ENCODE measurements around the gene RPL11.
A peak's percentile ranks its signal among the peaks of the same experiment; 100 is the strongest.
"Not testable (repeated sequence)": the region's sequence is repeated elsewhere in the genome, so short reads cannot be mapped to it uniquely, and the experiment has no call there.

Gene RPL11

DNA sequence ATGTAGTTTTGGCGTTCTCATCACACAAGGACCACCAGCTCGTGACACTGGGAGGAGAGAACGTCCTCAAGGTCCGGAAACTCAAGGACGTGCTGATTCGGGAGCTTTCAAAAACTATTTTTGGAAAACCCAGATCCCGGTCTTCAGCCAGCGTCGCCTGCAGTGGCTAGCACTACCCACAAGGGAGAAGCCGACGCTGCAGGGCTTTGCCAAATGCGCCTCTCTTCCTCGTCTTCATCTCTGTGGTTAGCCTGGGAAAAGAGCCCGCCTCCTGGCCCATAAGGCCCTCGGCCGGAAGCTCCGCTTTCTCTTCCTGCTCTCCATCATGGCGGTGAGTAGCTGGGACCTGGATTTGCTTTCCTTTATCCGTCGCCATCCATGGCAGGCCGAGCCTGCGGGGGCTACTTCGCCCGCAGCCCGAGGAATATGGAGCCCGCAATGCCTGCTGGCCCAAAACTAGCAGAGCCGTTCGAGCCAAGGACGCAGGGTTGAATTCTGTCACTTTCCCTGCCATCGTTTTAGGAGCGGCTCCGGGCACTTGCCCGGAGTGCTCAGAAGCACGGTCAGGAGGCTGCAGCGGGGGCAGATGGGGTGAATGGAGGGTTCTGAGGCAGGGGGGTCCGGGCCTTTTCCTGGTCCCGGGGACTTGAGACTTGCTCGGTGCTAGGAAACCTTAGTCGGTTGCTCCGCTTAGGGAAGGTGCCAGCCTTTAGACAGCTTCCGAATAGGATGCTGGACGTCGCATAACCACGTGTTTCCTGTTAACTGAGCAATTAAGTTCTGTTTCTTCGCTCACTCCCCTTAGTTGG, at the start of gene RPL11:
Gene RPL11, plus strand, starts transcription at position 308 of the 809 bp plus-strand sequence. Its CDS starts 18 bp downstream, at position 326.
- DNase-seq (ENCODE audit: low spot score), result peak; percentile 98

DNA sequence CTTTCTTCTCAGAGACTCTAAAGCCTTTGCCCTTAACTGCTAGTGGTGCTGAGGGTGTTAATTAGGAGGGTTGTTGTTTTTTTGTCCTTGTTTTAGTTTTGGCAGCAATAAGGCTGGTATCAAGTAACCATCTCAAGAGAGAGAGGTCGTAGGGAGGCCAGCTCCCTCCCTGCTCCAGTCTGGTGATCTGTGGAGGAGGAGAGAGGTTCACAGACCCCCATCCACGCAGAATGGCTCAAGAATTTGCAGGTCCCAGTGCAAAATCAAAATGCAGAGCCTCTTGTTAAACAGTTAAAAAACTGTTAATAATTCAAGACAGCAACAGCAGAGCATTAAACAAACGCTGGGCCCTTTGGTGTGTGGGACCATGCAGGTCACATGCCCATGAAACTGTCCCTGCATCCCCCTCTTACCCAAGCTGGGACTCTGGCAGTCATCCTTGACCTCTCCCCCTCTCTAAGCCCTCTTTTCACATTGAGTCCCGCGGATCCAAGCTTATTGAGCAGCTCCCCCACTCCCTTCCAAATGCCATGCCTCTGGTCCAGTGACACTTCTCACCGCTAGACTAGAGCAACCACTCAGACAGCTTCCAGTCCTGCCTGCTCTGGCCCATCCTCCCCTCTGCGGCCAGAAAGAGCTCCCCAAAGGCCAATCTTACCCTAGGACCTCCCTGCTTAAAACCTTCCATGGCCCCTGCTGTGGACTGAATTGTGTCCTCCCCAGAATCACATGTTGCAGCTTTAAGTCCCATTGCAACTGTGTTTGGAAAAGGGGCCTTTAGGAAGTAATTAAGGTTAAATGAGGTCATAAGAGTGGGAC, 47.7 kb upstream of the RPL11 start:
- DNase-seq (ENCODE audit: low spot score), result no peak

DNA sequence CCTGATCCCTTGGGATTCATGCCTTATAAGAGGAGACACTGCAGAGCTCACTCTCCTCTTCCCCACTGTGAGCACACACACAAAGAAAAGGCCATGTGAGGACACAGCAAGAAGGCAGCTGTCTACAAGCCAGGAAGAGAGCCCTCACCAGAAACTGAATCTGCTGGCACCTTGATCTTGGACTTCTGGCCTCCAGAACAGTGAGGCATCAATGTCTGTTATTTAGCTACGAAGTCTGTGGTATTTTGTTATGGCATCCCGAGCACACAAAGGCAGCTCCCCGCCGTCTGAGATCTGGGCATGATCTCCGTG, 47.1 kb upstream of the RPL11 start:
- DNase-seq (ENCODE audit: low spot score), result no peak

DNA sequence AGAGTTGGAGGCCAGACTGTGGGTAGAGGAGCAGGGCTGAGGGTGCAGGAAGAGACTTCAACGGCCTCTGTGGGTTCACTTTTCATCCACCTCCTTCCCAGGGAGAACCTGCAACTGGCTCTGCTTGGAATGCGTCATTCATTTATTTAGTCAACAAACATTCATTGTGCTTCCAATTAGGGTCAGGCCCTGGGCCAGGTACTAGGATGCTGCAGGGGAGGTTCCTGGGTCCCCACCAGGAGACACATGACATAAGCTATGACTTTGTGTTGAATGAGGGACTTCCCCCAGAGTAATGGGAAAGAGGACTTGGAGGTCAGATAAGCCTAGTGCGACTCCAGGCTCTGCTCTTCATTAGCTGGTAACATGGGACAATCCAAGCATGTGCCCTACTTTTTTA, 46.3 kb upstream of the RPL11 start:
- DNase-seq (ENCODE audit: low spot score), result no peak

DNA sequence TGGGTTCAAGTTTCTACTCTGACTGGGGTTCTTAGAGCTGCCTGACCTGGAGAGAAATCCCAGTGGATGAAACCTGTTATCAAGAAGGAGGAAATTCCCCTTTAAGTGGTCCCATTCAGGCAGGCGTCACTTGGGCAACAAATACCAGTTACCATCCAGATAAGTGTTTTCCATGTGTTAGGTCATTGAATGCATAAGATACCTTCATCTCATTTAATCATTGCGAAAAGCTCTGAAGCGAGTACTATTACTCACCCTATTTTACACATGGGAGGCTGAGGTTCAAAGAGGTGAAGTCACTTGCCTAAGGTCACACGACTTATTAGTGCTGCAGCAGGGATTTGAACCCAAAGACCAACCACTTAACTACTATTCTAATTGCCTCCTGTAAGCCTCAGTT, 45.5 kb upstream of the RPL11 start:
- DNase-seq (ENCODE audit: low spot score), result no peak

DNA sequence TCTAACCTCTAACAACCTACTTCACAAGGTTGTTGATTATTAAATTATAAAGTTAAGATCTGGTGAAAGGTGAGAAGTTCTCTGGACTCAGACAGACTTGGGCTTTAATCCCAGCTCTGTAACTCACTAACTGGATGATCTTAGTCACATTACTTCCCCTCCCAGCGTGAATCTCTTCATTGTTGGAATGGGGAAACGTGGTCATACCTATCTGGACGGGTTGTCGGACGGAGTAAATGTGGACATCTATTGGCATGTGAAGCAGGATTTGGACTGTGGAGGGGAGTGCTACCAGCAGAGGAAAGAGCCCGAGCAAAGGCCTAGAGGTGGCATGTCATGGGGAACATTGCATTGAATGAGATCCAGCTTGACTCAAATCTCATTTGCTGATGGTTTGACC, 45.1 kb upstream of the RPL11 start:
- DNase-seq (ENCODE audit: low spot score), result no peak

DNA sequence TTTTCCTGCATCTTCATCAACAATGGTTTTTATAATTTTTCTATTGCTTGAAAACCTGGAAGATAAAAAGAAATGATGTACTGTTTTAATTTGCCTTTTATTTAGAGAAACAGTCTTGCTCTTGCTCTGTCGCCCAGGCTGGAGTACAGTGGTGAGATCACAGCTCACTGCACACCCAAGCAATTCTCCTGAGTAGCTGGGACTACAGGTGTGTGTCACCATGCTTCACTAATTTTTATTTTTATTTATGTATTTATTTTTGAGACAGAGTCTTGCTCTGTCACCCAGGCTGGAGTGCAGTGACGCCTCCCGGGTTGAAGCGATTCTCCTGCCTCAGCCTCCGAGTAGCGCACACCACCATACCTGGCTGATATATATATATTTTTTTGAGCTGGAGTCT, 43.0 kb upstream of the RPL11 start:
- DNase-seq (ENCODE audit: low spot score), result no peak

DNA sequence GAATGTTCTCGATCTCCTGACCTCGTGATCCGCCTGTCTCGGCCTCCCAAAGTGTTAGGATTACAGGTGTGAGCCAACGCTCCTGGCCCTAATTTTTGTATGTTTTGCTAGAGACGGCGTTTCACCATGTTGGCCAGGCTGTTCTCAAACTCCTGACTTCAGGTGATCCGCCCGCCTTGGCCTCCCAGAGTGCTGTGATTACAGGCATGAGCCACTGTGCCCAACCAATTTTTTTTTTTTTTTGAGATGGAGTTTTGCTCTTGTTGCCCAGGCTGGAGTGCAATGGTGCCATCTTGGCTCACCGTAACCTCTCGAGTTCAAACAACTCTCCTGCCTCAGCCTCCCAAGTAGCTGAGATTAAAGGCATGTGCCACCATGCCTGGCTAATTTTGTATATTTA, 42.4 kb upstream of the RPL11 start:
- not testable (repeated sequence) for DNase-seq (ENCODE audit: low spot score)

DNA sequence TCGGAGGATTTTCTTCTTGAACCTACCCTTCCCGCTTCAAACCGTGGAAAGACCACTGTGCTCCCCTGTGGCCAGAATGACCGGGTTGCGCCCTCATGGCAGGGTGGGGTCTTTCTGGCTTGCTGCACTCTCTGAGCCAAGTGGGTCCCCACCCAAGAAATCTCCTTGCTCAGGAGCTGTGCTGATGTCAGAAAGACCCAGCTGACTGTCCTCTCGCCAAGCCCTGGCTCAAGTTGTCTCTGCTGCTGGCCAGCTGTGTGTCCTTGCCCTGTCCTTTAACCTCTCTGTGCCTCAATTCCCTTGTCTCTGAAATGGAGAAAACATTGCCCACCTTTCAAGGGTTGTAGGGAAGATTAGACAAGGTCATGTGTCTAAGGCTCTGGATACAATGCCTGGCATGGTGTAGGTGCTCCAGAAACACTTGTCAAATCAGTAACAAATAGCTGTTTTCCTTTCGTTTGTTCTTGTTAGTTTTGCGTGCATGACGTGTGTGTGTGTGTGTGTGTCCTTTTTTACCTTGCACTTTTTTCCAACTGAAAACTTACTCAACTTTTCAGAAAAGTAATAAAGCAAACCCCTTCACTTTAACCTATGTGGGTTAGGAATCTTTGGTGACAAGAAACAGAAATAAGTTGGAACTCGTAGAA, 41.1 kb upstream of the RPL11 start:
- no peak for DNase-seq (ENCODE audit: low spot score)

DNA sequence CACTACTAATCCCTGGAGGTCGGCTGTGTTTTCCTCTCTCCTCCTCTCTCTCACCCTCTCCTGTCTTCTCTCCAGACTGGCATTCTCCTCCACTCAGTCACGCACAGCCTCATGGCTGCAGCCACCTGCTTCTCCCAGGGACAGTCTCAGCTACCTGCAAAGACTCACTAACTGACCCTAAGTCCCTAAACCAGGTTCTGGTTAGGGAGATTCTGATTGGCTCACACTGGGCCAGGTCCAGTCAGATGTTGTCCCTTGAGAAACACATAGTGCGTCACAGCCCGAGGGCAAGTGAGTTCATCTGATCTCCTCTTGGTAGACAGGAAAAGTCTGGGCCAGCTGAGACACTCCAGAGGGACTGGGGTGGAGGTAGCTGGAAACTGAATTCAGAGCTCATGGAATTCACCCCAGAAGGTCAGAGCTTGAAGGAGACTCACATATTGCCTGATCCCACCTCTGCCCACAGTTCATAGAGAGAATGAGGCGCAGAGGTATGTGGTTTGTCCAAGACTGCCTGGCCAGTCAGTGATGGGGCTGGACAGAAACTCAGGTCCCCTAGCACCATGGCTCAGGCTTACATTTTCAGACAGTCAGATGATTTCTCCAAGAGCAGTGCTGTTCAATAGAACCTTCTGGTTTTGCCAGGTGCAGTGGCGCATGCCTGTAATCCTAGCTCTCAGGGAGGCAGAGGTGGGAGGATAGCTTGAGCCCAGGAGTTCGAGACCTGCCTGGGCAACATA, 40.4 kb upstream of the RPL11 start:
- no peak for DNase-seq (ENCODE audit: low spot score)

DNA sequence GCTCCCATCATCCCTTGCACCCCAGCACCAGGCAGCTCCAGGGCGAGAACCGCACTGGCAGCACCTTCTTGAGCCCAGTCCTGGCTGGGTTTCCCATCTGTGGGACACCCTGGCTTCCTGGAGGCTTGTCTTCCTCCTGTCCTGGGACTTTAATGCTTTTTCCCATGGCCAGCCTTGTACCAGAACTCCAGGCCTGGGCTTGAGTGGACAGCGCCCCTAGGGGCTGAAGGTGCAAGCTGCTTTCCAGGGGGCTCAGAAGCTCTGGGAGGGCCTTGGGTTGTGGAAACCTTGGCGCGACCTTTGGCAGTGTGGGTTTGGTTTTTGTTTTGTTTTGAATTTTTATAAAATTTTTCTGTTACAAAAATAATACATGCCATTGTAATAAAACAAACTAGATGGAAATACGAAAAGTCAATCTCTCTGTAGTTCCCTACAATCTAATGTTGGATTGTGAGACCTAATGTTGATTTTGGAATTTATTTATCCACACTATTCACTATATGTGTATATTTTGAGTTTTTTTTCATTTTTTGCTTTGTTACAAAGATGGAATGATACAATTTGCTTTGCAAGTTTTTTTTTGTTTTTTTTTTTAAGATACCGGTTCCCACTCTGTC, 33.8 kb upstream of the RPL11 start:
- DNase-seq (ENCODE audit: low spot score), result peak; percentile 57

DNA sequence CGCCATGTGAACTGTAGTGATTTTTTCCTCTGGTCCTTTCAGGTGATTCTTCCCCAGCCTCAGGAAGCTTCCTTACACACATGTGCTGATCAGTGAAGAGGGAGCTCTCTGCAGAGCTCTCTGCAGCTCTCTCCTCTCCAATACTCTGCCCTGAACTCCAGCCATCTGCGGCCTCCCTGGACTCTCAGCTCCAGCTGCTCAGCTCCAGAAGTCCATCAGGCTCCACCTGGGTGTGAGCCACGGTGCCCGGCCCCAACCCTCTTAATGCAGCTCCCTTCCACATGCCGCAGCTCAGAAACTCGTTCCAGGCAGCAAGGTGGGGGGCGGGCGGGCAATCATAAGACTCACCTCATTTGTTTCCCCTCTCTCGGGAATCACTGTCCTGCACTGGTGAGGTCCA, 30.9 kb upstream of the RPL11 start:
- DNase-seq (ENCODE audit: low spot score), result no peak

DNA sequence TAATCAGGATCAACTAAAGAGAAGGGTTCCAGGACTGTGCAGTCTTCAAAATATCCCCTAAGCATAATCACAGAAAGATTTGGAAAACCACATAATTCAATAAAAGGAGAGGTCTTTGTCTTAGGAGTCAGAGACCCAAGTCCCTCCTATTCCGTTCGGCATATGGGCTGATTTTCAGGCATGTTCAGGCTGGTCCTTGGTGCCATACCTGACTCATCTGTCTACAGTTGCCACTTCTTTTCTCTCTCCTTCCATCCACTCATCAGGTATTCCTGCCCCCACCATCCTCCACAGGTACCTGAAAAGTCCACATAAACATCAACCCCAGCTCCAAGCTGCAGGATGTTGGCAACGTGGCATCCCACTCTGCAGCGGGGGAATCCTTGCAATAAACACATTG, 29.7 kb upstream of the RPL11 start:
- DNase-seq (ENCODE audit: low spot score), result no peak

DNA sequence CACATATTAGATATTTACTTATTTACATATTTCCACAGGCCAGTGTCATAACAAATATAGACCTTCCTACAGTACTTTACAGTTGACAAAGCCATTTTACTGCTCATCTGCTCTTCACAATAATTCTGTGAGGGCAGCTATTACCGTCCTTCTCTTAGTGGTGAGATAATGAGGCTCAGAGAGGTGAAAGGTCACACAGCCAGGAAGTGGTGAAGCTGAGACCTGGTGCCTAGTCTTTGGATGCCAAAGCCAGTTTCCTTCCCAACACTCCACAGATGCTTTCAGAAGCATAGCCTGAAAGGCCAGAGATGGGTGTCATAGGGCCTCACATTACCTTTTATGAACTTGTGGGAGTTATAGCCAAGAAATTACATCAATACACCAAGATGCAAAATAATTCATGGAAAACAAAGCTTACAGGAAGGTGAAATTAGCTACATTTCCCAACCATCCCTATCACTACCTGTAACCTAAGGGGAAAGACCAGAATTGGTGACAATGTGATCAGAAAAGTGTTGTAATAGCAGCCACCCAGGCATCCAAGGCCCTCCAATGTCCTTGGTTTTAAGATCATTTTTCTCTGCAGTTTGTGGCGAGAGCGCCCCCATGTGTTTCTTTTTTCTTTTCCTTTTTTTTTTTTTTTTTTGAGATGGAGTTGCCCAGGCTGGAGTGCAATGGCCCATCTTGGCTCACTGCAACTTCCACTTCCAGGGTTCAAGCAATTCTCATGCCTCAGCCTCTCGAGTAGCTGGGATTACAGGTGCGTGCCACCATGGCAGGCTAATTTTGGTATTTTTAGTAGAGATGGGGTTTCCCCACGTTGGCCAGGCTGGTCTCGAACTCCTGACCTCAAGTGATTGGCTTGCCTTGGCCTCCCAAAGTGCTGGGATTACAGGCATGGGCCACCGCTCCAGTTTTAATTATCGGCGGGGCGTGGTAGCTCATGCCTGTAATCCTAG, 26.5 kb upstream of the RPL11 start:
- no peak for DNase-seq (ENCODE audit: low spot score)

DNA sequence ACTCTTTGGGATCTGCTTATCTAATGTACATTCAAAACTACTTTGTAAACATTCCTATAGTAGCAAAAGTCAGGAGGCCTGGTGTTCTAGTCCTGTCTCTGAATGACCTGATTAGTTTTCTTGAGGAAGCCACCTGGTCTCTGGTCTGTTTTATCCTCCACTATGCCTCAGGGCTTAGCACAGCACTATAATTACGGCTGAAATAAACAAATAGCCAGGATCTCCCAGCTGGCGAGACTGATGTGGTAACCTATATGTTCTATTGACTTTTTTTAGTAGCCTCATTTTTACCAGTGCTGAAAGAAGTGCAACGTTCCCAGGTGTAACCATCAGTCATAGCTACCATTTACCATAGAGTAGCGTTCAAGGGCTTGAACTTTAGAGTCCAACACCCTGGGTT, 24.2 kb upstream of the RPL11 start:
- DNase-seq (ENCODE audit: low spot score), result no peak

DNA sequence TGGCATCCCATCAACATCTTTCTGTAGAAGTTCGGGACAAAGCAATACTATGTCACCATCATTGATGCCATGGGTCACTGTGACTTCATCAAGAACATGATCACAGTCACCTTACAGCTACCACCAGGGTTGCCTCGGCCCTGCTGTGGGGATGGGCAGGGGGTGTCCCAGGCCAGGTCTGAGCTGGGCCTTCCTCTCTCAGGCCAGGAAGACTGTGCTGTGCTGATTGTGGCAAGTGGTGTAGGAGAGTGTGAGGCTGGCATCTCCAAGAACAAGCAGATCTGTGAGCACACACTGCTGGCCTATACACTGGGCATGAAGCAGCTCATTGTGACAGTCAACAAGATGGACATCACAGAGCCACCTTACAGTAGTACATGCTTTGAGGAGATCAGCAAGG, 20.9 kb upstream of the RPL11 start:
- no peak for DNase-seq (ENCODE audit: low spot score)

DNA sequence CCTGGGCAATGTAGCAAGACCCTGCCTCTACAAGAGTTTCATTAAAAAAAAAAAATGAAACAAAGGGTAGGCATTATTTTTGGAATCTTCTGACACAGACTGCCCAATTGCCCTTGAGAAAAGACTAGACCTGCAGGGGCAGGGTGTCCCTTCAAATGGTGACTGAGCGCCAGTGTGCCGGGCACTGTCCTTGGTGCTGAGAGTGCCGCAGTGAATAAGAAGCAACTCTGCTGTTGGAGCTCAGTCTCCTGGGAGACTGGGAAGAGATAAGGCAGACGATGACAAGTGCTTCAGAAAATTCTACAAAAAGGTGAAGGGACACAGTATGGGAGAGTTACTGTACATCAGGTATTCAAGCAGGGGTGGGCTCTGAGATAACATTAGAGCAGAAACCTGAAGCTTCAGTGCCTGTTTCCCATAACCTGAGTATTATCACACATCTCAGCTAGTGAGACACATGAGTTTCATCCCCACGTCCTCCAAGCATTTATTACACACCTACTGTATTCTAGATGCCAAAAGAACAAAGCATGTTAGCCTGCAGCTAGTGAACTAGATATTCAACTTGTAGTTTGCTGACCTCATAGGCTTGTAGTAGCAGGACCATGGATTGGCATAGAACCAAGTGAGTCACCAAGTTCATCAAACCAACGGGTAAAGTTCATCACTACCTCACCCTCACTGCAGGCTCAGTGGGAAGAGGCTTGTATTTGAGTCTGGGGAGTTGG, 18.4 kb upstream of the RPL11 start:
- peak; percentile 89 for DNase-seq (ENCODE audit: low spot score)

DNA sequence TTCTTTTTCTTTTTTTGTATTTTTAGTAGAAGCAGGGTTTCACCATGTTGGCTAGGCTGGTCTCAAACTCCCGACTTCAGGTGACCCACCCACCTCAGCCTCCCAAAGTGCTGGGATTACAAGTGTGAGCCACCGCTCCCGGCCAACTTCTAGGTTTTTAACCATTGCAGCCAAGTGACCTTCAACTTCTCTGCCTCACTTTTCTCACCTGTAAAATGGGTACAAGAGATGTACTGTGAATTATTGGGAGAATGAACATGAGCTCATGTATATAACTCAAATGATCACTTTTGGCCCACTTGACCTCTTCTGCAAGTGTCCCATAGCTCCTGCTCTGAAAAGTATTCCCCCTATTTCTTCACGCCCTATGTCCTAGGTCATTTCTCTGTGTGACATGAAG, 11.8 kb upstream of the RPL11 start:
- DNase-seq (ENCODE audit: low spot score), result no peak

DNA sequence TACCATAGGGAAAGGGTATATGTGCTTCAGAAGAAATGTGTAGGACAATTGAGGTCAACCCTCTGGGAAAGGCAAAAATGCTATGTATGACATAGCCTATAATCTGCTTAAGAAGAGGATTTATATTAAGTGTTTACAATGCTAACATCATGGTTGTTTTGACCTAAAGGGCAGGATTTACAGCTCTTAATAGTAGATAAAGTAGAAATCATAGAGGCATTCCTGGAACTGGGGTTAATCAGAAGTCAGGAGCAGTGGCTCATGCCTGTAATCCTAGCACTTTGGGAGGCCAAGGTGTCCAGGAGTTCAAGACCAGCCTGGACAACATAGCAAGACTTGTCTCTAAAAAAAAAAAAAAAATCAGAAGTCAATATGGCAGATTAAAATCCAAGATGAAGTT, 8.7 kb upstream of the RPL11 start:
- DNase-seq (ENCODE audit: low spot score), result no peak

DNA sequence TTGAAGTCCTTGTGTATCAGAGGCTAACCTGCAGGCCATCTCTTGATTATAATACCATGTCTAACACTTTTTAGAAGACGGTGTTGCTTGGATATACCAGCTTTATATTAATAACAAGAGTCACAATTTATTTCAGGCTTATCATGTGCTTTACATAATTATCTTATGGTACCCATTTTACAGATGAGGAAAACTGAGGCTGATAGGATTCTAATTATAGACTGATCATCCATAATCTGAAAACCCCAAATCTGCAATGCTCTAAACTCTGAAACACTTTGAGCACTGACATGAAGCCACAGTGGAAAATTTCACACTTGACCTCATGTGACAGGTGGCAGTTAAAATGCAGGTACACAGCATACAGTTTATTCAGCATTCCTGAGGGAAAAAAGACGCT, 7.2 kb upstream of the RPL11 start:
- DNase-seq (ENCODE audit: low spot score), result no peak

Measured in RKO (cell line).